H9 (cell line): Measurements from ENCODE around the gene SYNJ1. TPM values are rescaled to one million over a fixed set of nuclear protein-coding genes. Genes with fewer than 3 reads are reported as not detected.

Experiments
- DNase-seq: peaks from one replicate; pipeline ENCODE4 v3.0.0-alpha.2; 2017
- H2AFZ ChIP-seq: one replicate; pipeline ENCODE4 v1.6.1; 2013; ENCODE audit warnings: mild to moderate bottlenecking, low read length, control low read depth, moderate library complexity
- H2AK5ac ChIP-seq: 2 replicates; pipeline ENCODE4 v1.6.1; 2013; ENCODE audit warnings: low read length, control low read depth, mixed read lengths; ENCODE audit not compliant: insufficient read length
- H2BK120ac ChIP-seq: one replicate; pipeline ENCODE4 v1.6.1; 2013; ENCODE audit warnings: low read depth, mild to moderate bottlenecking, low read length, control low read depth, inconsistent platforms; ENCODE audit not compliant: poor library complexity, severe bottlenecking
- H2BK12ac ChIP-seq: 2 replicates; pipeline ENCODE4 v1.6.1; 2013; ENCODE audit warnings: low read length, control low read depth, mixed read lengths, low read depth; ENCODE audit not compliant: insufficient read length
- H2BK15ac ChIP-seq: 2 replicates; pipeline ENCODE4 v1.6.1; 2013; ENCODE audit warnings: low read depth, low read length, control low read depth
- H2BK20ac ChIP-seq: one replicate; pipeline ENCODE4 v1.6.1; 2013; ENCODE audit warnings: low read depth, mild to moderate bottlenecking, low read length, control low read depth, inconsistent platforms; ENCODE audit not compliant: poor library complexity, severe bottlenecking
- H2BK5ac ChIP-seq: 2 replicates; pipeline ENCODE4 v1.6.1; 2013; ENCODE audit warnings: low read length, control low read depth, mixed read lengths; ENCODE audit not compliant: insufficient read length
- H3K14ac ChIP-seq: 2 replicates; pipeline ENCODE4 v1.6.1; 2013; ENCODE audit warnings: low read length, control low read depth; ENCODE audit not compliant: insufficient read depth
- H3K18ac ChIP-seq: 2 replicates; pipeline ENCODE4 v1.6.1; 2013; ENCODE audit warnings: low read depth, mild to moderate bottlenecking, mixed read lengths, low read length, control low read depth; ENCODE audit not compliant: insufficient read length
- H3K23ac ChIP-seq: 2 replicates; pipeline ENCODE4 v1.6.1; 2013; ENCODE audit warnings: low read length, control low read depth, mixed read lengths, low read depth; ENCODE audit not compliant: insufficient read length
- H3K23me2 ChIP-seq: 2 replicates; pipeline ENCODE4 v1.6.1; 2013; ENCODE audit warnings: low read depth, mild to moderate bottlenecking, mixed read lengths, low read length, control low read depth; ENCODE audit not compliant: insufficient read length, poor library complexity, severe bottlenecking
- H3K27ac ChIP-seq: 2 replicates; pipeline ENCODE4 v1.5.1; 2013; ENCODE audit warnings: low read length, control low read depth, mixed read lengths, low read depth; ENCODE audit not compliant: insufficient read length
- H3K27me3 ChIP-seq: 2 replicates; pipeline ENCODE4 v1.6.1; 2013; ENCODE audit warnings: low read length, control low read depth, inconsistent platforms; ENCODE audit not compliant: insufficient read depth
- H3K4ac ChIP-seq: 2 replicates; pipeline ENCODE4 v1.6.1; 2013; ENCODE audit warnings: low read depth, mild to moderate bottlenecking, control low read depth, inconsistent platforms, low read length, moderate library complexity
- H3K4me1 ChIP-seq: 2 replicates; pipeline ENCODE4 v1.6.1; 2013; ENCODE audit warnings: low read length, control low read depth, inconsistent platforms; ENCODE audit not compliant: insufficient read depth
- H3K4me2 ChIP-seq: 2 replicates; pipeline ENCODE4 v1.6.1; 2013; ENCODE audit warnings: low read length, control low read depth, mixed read lengths; ENCODE audit not compliant: insufficient read length, insufficient read depth
- H3K56ac ChIP-seq: 2 replicates; pipeline ENCODE4 v1.6.1; 2013; ENCODE audit warnings: low read depth, mild to moderate bottlenecking, mixed read lengths, low read length, control low read depth; ENCODE audit not compliant: insufficient read length
- H3K79me1 ChIP-seq: 2 replicates; pipeline ENCODE4 v1.6.1; 2013; ENCODE audit warnings: low read depth, mild to moderate bottlenecking, moderate library complexity, low read length, control low read depth, inconsistent platforms; ENCODE audit not compliant: insufficient read depth, poor library complexity, severe bottlenecking
- H3K79me2 ChIP-seq: 2 replicates; pipeline ENCODE4 v1.6.1; 2013; ENCODE audit warnings: low read length, control low read depth, inconsistent platforms; ENCODE audit not compliant: insufficient read depth
- H3K9ac ChIP-seq: 2 replicates; pipeline ENCODE4 v1.6.1; 2013; ENCODE audit warnings: low read length, control low read depth, mixed read lengths; ENCODE audit not compliant: insufficient read length; ENCODE audit errors: extremely low read depth
- H3K9me3 ChIP-seq: one replicate; pipeline ENCODE4 v1.6.1; 2013; ENCODE audit warnings: low read depth, low read length, inconsistent platforms; ENCODE audit not compliant: control insufficient read depth
- H3T11ph ChIP-seq: one replicate; pipeline ENCODE4 v1.6.1; 2013; ENCODE audit warnings: mild to moderate bottlenecking, low read length, control low read depth, inconsistent platforms
- H4K20me1 ChIP-seq: one replicate; pipeline ENCODE4 v1.6.1; 2013; ENCODE audit not compliant: control insufficient read depth, insufficient read length, insufficient read depth
- H4K5ac ChIP-seq: 2 replicates; pipeline ENCODE4 v1.6.1; 2013; ENCODE audit warnings: low read depth, mild to moderate bottlenecking, mixed read lengths, low read length, control low read depth; ENCODE audit not compliant: insufficient read length
- H4K8ac ChIP-seq: replicated peaks from 2 replicates; pipeline ENCODE4 v1.6.1; 2013; ENCODE audit warnings: low read length, control low read depth, mixed read lengths, low read depth; ENCODE audit not compliant: insufficient read length
- H4K91ac ChIP-seq: 2 replicates; pipeline ENCODE4 v1.6.1; 2013; ENCODE audit warnings: low read depth, mild to moderate bottlenecking, moderate library complexity, mixed read lengths, low read length, control low read depth; ENCODE audit not compliant: insufficient read length
- H3K27ac Mint-ChIP-seq, 3 experiments: 2 replicates in 2 of 3; 3 replicates in 1 of 3; pipeline ENCODE4 v1.8.0; 2020 to 2021; ENCODE audit warnings: mixed read lengths in 3 of 3, mild to moderate bottlenecking in 1 of 3, moderate library complexity in 1 of 3
- H3K27me3 Mint-ChIP-seq: 2 replicates; pipeline ENCODE4 v1.8.0; 2021; ENCODE audit warnings: low read depth, mild to moderate bottlenecking, moderate library complexity, mixed read lengths
- H3K36me3 Mint-ChIP-seq, 3 experiments: 2 replicates in 2 of 3; 3 replicates in 1 of 3; pipeline ENCODE4 v1.8.0; 2020 to 2021; ENCODE audit warnings: low read depth in 3 of 3, mixed read lengths in 3 of 3; ENCODE audit not compliant: insufficient read depth in 1 of 3
- H3K4me1 Mint-ChIP-seq, 2 experiments: 2 replicates each; pipeline ENCODE4 v1.8.0; 2020; ENCODE audit warnings: mixed read lengths in 2 of 2
- H3K4me3 Mint-ChIP-seq, 2 experiments: 2 replicates in 1 of 2; 3 replicates in 1 of 2; pipeline ENCODE4 v1.8.0; 2020 to 2021; ENCODE audit warnings: mild to moderate bottlenecking in 2 of 2, mixed read lengths in 2 of 2, moderate library complexity in 1 of 2
- H3K9me3 Mint-ChIP-seq, 2 experiments: 2 replicates in 1 of 2; 3 replicates in 1 of 2; pipeline ENCODE4 v1.8.0; 2020; ENCODE audit warnings: mild to moderate bottlenecking in 2 of 2, mixed read lengths in 2 of 2, moderate library complexity in 1 of 2
- WGBS: extraction: QIAGEN DNeasy Blood & Tissue Kit; methylation state at CpG from one replicate; pipeline ENCODE4 v1.1.7; 2013; ENCODE audit warnings: missing lambda C conversion rate, low lambda C conversion rate, mixed read lengths; ENCODE audit not compliant: insufficient read length; ENCODE audit errors: extremely low coverage; 5-methylcytosine and 5-hydroxymethylcytosine counted together
- total RNA-seq: library from RNA; stranded (reverse); gene quantifications from 2 replicates; pipeline ENCODE4 v1.2.1, GENCODE V29; 2021
- TF ChIP-seq, protein P1 (sequence below): fragments of 200-600 bp; sonication (generic); conservative IDR thresholded peaks from 3 replicates; pipeline ENCODE4 v1.8.0; 2021; ENCODE audit warnings: antibody characterized with exemption, mild to moderate bottlenecking

SYNJ1 gene
- total RNA-seq, 1 experiment from 2014 or later, result 7.1 TPM

- H3K23me2 ChIP-seq, result peaks cover 10% of the 10 kb centered on the region
- TF ChIP-seq, protein P1, sequence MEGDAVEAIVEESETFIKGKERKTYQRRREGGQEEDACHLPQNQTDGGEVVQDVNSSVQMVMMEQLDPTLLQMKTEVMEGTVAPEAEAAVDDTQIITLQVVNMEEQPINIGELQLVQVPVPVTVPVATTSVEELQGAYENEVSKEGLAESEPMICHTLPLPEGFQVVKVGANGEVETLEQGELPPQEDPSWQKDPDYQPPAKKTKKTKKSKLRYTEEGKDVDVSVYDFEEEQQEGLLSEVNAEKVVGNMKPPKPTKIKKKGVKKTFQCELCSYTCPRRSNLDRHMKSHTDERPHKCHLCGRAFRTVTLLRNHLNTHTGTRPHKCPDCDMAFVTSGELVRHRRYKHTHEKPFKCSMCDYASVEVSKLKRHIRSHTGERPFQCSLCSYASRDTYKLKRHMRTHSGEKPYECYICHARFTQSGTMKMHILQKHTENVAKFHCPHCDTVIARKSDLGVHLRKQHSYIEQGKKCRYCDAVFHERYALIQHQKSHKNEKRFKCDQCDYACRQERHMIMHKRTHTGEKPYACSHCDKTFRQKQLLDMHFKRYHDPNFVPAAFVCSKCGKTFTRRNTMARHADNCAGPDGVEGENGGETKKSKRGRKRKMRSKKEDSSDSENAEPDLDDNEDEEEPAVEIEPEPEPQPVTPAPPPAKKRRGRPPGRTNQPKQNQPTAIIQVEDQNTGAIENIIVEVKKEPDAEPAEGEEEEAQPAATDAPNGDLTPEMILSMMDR, result no peak
- no peak overlapping the region for H4K91ac ChIP-seq
- no peak overlapping the region for H4K5ac ChIP-seq
- no peaks in the 10 kb centered on the region for H3K27me3 ChIP-seq
- H3K4me1 ChIP-seq, result no peaks in the 10 kb centered on the region; the same call in 1 of the 2 replicates
- WGBS, result no CpG with 5 or more reads among the region's 56 CpGs
- H2AFZ ChIP-seq, result no peak overlapping the region
- peaks cover 35% of the 10 kb centered on the region for H3K79me2 ChIP-seq
- H3K79me1 ChIP-seq, result peaks cover 3% of the 10 kb centered on the region
- Mint-ChIP-seq H3K27ac (peak overlapping the region; percentile 80 to 99 (median 93); a peak in 6 of 7 replicates), H3K9me3 (no peaks in the 10 kb centered on the region; a peak in 1 of 5 replicates), H3K4me1 (peaks cover 25 to 31% of the 10 kb centered on the region in 2 experiments), H3K4me3 (peak overlapping the region; percentile 99 to 100), H3K27me3 (peaks cover 2% of the 10 kb centered on the region; the same call in 1 of the 2 replicates), H3K36me3 (peaks cover 24 to 40% (median 34%) of the 10 kb centered on the region in 3 experiments; a peak in 6 of 7 replicates)
- no peaks in the 10 kb centered on the region for H4K20me1 ChIP-seq
- no peak overlapping the region for H2BK120ac ChIP-seq
- no peak overlapping the region for H3K27ac ChIP-seq
- no peak overlapping the region for H2BK15ac ChIP-seq
- H2BK20ac ChIP-seq, result no peak overlapping the region
- no peak overlapping the region for H3T11ph ChIP-seq
- H3K56ac ChIP-seq, result no peak overlapping the region
- DNase-seq, result peak; percentile 57
- H3K9me3 ChIP-seq, result no peaks in the 10 kb centered on the region
- H3K18ac ChIP-seq, result no peak overlapping the region
- H2AK5ac ChIP-seq, result no peak overlapping the region
- no peak overlapping the region for H2BK12ac ChIP-seq
- H3K4me2 ChIP-seq, result peak overlapping the region; percentile 79
- H3K9ac ChIP-seq, result peak overlapping the region; percentile 91
- no peak overlapping the region for H3K4ac ChIP-seq
- H3K14ac ChIP-seq, result peak overlapping the region; percentile 86
- no peak overlapping the region for H4K8ac ChIP-seq
- no peak overlapping the region for H3K23ac ChIP-seq
- no peak overlapping the region for H2BK5ac ChIP-seq
Observed at GRCh38 chr21:32770871-32771523, 43.2 kb upstream of the SYNJ1 start.
